ENCODE measurements around the gene HIPK1.

DNA sequence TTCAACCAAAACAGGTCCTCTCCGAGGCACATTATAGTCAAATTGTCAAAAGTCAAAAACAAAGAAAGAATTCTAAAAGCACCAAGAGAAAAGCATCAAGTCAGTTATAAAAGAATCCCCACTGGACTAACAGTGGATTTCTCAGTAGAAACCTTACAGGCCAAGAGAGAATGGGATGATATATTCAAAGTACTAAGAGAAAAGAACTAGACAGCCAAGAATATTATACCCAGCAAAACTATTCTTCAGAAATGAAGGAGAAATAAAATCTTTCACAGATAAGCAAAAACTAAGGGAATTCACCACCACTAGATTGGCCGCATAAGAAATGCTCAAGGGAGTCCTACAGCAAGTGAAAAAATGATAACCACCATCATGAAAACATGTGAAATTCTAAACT lies 66.3 kb downstream of the HIPK1 start:
- TF ChIP-seq POLR2A (IDR thresholded peaks at IDR 0.05; ENCODE audit: low read length) (no peak), GATA1 (IDR thresholded peaks at IDR 0.05; ENCODE audit: low read depth, low read length) (no peak)
